ENCODE data around the gene REXO2. TPM values are rescaled to one million over a fixed set of nuclear protein-coding genes. Genes with fewer than 3 reads are reported as not detected.

The REXO2 gene
- total and polyA plus RNA-seq, 2 of the 4 experiments (the other 2 are of a cell fraction) = 179 to 255 TPM

- Histone ChIP-seq H4K5ac (ENCODE audit: low read depth, low read length) (no peak overlapping the region), H3K4ac (ENCODE audit: low read depth, low read length) (no peak overlapping the region), H3K18ac (ENCODE audit: low read depth, low read length) (no peak overlapping the region), H3K23ac (ENCODE audit: low read depth, low read length) (no peak overlapping the region), H2AFZ (replicated peaks; ENCODE audit: low read length, poor library complexity) (no peak overlapping the region), H3K56ac (ENCODE audit: extremely low read depth, insufficient read depth, low read length) (no peak overlapping the region), H4K91ac (ENCODE audit: insufficient read depth, low read depth, low read length) (no peak overlapping the region), H2BK5ac (ENCODE audit: low read depth, low read length, poor library complexity, severe bottlenecking) (no peak overlapping the region), H4K8ac (ENCODE audit: low read depth in 2 of 2, low read length in 2 of 2) (no peak overlapping the region), H2BK120ac (ENCODE audit: low read depth, low read length) (no peak overlapping the region), H2BK15ac (ENCODE audit: low read depth, low read length) (no peak overlapping the region), H3K9me1 (ENCODE audit: insufficient read depth, low read length) (no peaks in the 10 kb centered on the region), H3K36me3 (ENCODE audit: control insufficient read depth, insufficient read depth, low read length) (no peaks in the 10 kb centered on the region), H3K9me3 (ENCODE audit: control insufficient read depth, insufficient read depth, low read length) (no peaks in the 10 kb centered on the region), H2AK5ac (ENCODE audit: low read depth, low read length) (no peak overlapping the region), H2AK9ac (replicated peaks; ENCODE audit: low read depth, low read length, poor library complexity) (no peak overlapping the region), H3K14ac (replicated peaks; ENCODE audit: low read depth, low read length) (no peak overlapping the region), H3K9ac (ENCODE audit: low read depth, low read length) (no peak overlapping the region), H3K4me1 (ENCODE audit: control insufficient read depth, insufficient read depth, low read length) (no peaks in the 10 kb centered on the region; the same call in none of the 2 replicates), H2BK20ac (ENCODE audit: low read depth, low read length) (no peak overlapping the region), H4K20me1 (ENCODE audit: insufficient read depth, low read length) (no peaks in the 10 kb centered on the region), H3K4me2 (ENCODE audit: low read depth, low read length) (peak overlapping the region; percentile 28), H3K27me3 (ENCODE audit: control insufficient read depth, insufficient read depth, low read length) (no peaks in the 10 kb centered on the region), H3K27ac (ENCODE audit: insufficient read depth, low read length) (no peak overlapping the region), H3K79me1 (ENCODE audit: low read depth in 1 of 2, low read length in 2 of 2) (no peaks in the 10 kb centered on the region), H3K4me3 (ENCODE audit: insufficient read depth, low read depth, low read length) (no peak overlapping the region)
- no peak for DNase-seq
- in situ Hi-C loops (cut with MboI; ENCODE audit: low sequenced_read_pairs) (no loop called here), dilution Hi-C loops (cut with HindIII; ENCODE audit: low sequenced_read_pairs, unreplicated experiment) (no loop called here), intact Hi-C loops (cut with micrococcal nuclease) (no loop called here)
- POLR2A ChIA-PET (ENCODE audit: unreplicated experiment) = no interaction called here
- no TSS peak for BruUV-seq (replicated peaks)
- TF ChIP-seq POLR2A (IDR thresholded peaks at IDR 0.05; ENCODE audit: low read depth, low read length) = no peak
- no peak for TF ChIP-seq SMC3 (IDR thresholded peaks at IDR 0.05; ENCODE audit: low read depth, low read length)
- no peak for TF ChIP-seq RCOR1 (IDR thresholded peaks at IDR 0.05; ENCODE audit: insufficient replicate concordance, low read length)
- no peak for TF ChIP-seq FOS (IDR thresholded peaks at IDR 0.05; ENCODE audit: low read depth, low read length)
- TF ChIP-seq CTCF (conservative IDR thresholded peaks at IDR 0.05; ENCODE audit: low read depth, low read length) = no peak
- TF ChIP-seq MAZ (IDR thresholded peaks at IDR 0.05; ENCODE audit: borderline replicate concordance, low read depth, low read length) = no peak
- no peak for TF ChIP-seq ELK1 (IDR thresholded peaks at IDR 0.05; ENCODE audit: borderline replicate concordance, low read depth, low read length)
- TF ChIP-seq CHD1 (IDR thresholded peaks at IDR 0.05; ENCODE audit: low read depth, low read length) = no peak
- no peak for TF ChIP-seq CEBPB (IDR thresholded peaks at IDR 0.05; ENCODE audit: low read depth, low read length)
- no peak for TF ChIP-seq RFX5 (IDR thresholded peaks at IDR 0.05; ENCODE audit: low read depth, low read length)
- TF ChIP-seq MAFK (IDR thresholded peaks at IDR 0.05; ENCODE audit: low read depth, low read length) = no peak
- ATAC-seq (ENCODE audit: low read depth) = no peak; the same call in 1 of the 2 replicates
- CTCF ChIA-PET = no interaction called here
- WGBS, 2 experiments (ENCODE audit: extremely low coverage in 2 of 2, insufficient read length in 1 of 2) = no CpG with 5 or more reads among the region's 2 CpGs
These were observed 38.7 kb downstream of the REXO2 start for GRCh38 chr11:114478001-114478410.
